GM18873 (cell line): ENCODE data around the gene CACTIN.

Experiments
- ATAC-seq: cut with Tn5 transposase; IDR thresholded peaks from one replicate; pipeline ENCODE4 v1.9.1; 2021; ENCODE audit warnings: mild to moderate bottlenecking, moderate library complexity, moderate number of reproducible peaks; ENCODE audit not compliant: unreplicated experiment, low FRiP score

The CACTIN gene

DNA sequence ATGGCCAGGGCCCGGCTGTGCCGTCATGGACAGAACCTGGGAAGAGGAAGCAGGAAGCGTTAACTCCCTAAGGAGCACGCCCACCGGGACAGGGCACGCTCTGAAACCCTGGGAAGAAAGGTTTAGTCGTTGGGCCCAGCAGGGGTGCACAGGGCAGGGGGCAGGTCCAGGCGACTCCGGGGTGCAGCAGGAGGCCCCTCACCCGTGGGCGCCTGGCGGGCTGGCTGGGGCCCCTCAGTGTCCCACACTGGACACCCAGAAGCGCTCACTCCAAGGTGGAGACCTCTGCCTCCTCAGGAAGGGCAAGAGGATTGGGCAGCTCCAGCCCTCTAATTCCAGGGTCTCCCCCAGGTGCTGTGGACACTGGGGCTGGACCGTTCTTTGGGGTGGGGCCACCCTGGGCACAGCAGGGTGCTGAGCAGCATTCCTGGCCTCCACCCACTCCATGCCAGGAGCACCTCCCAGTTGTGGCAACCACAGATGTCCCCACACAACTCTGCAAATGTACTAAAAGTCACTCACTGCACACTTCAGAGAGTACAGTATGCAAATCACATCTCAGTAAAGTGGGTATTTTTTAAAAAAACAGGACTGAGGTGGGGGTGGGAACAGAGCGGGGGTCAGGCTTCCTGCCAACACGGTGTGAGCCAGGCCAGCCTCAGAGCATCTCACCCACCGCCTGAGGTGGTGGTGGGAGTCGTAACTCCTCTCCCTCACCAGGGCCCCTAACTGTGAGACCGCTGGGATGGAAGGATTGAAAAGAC, 38.5 kb upstream of the CACTIN start:
- no peak for ATAC-seq

DNA sequence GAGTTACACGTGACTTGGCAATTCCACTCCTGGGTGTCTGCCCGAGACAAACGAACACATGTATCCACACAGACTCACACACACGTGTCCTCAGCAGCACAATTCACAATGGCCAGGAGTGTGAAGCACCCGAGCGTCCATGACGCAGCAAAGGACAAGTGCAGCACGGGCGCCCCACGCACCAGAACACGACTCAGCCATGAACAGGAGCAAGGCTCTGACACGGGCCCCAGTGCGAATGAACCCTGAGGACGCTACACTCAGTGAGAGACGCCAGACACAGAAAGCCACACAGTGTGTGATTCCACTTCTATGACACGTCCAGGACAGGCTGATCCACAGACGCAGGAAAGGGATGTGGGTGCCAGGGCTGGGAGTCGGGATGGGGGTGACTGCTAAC, 37.2 kb upstream of the CACTIN start:
- ATAC-seq: no peak

DNA sequence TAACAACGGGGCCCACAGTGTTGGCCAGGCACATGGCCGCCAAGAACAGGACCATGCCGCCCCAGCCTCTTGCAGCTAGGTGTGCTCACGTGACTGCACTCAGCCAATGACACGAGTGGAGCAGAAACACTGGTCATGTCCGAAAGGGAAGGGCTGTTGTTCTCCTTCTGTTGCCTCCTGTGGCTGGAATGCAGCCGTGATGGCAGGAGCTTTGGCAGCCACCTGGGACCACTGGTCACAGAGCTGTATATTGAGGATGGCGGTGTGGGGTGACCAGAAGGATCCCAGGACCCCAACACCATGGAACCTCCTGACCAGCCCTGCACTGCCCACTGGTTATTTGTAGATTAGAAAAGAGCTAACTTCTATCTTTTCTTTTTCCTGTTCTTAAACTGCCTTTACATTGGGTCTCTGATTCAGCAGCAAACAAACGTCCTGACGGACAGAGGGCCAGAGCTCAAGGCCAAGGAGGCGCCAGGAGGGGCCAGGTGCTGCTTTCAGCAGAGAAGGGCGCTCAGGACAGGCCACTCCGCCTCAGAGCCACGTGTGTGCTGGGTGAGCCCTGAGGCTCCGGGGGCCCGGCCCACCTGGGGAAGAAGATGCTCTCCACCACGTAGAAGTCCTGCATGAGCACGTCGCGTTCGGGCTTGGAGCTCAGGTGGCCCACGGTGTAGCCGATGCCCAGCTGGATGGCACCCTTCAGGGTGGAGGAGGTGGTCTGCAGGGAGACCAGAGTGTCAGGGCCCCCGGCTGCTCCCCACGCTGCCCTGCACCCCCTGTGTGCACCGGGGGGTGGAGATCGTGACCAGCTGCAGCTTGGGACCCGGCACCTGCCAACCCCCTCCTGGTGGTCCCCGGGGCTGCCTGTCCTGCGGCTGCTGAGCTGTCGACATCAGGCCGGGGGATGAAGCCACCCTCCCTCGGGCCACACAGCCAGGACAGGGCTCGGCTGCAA, 35.0 kb upstream of the CACTIN start:
- ATAC-seq: no peak

DNA sequence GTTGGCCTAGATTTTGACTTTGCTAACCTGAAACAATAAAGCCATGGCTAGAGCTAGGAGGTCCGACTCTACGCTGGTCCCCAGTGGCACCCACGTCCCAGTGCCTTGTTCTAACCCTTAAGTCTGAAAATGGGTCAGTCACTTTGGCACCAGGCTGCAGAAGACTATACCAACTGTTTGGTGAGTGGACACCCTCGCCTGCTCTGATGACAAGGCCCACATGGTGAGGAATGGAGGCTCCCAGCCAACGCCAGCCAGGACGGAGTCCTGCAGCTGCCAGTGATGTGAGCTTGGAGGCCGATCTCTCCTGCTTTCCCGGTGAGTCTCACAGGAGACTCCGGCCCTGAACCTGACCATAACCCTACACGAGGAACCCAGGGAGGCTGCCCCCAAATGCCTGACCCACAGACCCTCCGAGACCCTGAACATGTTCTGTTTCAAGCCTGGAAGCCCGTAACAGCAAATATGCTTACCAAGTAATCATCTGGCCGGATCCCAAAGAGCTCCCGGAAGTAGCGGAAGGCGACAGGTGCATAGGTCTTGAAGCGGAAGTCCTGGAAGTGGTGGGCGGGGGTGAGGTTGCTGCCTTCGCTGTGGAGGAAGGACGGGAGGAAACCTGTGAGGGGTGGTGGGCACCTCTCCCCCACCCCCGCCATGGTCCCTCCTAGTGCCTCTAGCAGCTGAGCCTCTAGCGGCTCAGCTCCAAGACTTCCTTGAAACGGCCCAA, 34.1 kb upstream of the CACTIN start:
- no peak for ATAC-seq

DNA sequence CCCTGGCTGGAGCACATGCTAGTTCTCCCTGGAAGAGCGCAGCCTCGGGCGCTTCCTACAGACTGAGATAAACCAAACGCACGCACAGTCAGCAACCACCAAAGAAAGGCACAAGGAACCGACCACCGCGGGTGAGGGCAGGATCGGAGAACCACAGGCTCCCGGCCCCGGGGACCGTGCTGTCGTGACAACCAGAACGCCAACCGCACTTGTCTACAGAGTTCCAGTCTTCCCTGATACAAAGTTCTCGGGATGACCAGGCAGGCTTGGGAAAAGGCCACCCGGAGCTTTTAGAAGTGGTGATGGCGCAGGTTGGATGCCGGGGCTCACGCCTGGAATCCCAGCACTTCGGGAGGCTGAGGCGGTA, 33.1 kb upstream of the CACTIN start:
- no peak for ATAC-seq

DNA sequence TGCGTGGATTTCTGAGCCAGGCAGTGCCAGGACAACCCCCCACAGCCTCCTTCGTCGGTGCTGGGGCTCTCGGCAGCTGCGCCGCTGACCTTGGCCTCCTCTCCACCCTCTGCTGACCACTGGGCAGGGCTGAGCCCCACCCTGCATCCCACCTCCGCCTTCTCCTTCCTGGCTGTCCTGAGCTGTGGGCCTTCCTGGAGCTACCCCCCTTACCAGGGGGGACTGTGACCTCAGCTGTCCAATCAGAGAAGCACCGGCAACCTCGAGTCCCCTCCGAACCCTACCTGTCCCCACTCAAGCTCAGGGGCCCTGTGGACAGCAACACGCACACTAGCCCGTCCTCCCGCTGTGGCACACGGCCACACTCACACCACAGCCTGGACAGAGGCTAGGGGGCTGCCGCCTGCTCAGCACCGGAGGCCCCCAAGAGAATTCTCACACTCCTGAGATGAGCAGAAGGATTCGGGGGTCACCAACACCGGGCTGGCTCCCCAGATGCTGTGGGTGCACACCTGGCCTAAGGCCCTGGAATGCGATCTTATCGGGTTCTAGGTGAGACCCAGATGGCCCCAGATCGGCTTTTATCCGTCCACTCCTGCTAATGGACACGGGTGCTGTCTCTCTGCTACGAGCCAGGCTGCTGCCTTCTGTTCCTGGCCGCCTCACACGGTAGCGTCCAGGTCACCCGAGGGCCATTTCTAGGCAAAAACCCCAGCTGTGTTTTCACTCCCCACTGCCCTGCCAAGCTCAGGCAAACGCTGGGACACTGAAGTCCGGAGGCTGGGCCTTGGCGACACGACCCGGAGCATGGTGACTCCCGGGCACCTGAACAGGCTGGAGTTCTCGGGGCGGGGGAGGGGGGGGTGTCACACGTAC, 32.5 kb upstream of the CACTIN start:
- ATAC-seq: no peak

DNA sequence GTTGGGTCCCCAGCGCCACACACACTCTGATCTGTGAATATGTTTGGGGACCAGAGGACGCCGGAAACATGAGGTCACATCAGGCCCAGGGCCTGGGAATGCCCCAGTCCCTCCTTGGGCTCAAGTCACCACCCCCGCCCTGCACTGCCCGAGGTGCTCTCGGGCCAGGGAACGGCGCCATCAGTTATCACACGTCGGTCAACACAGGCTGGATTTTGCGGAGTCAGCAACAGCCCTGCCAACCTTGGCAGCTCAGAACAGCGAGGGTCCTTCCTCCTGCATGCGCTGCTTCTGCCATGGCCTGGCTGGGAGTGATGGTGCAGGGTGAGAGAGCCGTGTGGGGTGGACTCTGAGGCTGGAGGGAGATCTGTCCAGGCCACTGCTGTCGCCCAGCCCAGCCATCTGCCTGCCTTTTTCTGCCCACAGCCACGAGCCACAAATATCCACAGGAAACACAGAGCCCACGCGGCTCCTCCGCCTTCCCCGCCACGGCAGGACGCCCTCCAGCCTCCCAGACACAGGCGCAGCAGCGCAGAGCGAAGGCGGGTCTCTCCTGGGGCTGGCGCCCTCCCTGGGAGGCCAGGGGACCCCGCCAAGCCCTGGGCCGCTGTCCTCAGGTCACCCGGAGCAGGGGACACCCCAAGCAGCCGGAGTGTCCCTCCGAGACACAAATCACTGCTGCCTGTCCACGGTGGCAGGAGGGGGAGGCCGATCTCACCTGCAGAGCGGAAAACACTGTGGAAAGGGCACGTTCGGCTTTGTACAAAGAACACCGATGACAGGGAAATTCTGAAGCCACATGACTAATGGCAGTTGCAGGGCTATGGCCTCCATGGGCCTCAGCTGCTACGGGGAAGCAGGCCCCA, 31.6 kb upstream of the CACTIN start:
- no peak for ATAC-seq

DNA sequence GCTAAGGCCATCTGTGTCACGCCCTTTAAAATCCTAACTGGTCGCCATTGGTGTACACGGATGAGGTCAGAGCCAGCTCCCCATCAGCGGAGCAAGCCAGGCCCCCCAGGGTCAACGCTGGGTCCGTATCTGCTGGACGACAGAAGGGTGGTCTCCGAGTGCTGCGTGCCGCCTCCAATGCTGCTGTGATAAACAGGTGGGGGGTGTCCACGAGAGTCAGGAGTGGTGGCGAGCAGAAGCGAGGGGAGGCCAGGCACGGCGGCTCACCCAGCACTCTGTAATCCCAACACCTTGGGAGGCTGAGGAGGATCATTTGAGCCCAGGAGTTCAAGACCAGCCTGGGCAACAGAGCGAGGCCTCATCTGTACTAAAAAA, 30.8 kb upstream of the CACTIN start:
- no peak for ATAC-seq

DNA sequence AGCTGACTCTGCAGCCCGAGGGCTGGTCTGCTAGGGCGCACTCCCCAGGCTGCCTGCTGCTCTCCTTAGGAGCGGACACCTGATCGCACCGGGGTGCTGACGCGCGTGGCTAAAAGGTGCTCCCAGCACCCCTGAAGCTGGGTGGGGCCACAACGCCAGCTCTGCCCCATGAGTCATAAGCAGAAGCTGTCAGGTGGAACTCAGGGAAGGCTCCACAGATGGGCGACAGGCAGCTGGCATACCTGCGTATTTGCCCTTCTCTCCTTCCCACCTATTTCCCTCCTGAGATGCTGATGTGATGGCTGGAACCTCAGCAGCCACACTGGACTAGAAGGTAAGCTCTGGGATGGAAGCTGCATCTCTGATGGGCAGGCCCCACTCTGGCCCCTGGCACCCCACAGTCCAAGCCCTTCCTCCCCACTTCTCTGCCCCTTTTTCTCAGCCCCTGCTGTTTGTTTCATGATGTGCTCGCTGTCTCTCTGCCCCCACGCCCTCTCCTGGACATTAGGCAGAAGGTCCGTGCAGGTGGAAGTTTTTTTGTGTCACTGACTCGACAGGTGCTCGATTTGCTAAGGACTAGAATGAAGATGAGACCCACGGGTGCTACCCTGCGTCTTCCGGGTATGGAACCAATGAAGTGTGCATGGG, 30.3 kb upstream of the CACTIN start:
- ATAC-seq: no peak

DNA sequence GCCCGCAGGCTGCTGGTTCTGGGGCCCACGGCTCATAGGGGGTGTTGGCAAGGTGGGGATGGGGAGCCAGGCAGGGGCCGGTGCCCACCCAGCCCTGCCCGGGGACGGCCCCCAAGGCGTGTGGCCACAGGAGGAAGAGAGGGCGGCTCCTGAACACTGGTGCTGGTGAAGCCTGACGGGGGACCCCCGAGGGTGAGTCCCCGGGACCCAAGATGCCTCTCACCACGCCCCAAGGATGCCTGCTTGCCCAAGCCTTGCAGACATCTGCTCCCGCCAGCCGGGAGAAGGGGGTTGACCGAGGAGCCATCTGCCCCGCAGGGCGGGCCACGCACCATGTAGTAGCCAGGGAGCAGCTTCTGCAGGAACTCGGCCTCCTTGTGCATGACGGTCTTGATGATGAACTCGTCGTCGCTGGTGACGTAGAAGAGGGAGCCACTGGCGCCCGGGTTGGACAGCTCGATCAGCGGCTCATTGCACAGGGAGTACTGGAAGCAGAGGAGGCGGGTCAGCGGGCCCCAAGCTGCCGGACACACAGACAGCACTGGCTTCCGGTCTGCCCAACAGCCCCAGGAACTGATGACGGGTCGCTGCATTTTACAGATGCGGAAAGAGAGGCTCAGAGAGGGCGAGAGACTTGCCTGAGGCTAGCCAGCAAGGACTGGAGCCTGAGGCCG, 29.6 kb upstream of the CACTIN start:
- no peak for ATAC-seq

DNA sequence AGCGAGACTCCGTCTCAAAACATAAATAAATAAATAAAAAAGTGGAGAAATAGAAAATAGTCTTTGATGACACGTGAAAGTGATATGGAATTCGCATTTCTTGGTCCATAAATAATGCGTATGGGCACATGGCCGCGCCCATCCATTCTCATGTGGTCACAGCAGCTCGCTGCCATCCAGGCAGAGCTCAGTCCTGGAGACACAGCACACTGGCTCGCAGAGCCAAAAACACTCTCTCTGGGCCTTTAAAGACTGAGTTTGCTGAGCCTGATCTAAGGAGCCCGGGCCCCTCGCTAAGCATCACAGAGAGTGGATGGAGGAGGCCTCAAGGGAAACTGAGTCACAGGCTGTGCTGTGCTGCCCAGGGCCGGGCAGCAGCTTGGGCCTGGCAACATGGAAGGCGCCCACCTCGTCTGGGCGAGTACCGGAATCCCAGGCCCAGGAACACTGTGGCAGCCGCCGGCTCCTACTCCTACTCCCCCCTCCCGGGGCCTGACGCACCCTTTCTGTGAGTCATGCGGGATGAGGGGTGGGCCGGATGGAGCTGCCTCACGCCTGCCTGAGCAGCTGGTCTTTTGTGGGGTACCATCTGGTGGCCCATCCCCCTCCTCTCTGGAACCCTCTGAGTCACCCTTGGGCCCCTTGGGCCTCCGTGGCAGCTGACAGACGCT, 28.9 kb upstream of the CACTIN start:
- no peak for ATAC-seq

DNA sequence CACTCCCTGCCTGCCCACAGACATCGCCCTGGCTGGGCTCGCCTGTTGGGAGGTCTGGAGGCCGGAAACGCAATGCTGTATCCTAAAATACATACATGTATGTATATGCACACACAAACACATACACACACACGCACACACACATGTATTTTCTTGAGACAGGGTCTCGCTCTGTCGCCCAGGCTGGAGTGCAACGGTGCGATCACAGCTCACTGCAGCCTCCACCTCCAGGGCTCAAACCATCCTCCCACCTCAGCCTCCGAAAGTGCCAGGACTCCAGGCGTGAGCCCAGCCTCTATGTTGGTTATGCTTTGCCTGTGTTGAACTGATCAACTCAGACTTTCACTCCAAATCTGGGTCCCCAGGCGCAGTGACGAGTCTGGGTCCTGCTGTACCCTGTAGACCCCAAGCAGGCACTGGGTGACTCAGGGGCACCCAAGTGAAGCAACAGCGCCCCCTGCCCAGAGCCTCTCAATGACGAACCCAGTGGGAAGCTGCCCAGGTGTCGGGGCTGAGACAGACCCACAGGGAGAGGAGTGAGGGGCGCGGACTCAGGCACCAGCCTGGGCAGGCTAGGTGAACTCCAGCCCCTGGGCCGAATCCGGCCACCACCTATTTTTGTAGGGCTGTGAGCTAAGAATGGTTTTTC, 27.4 kb upstream of the CACTIN start:
- ATAC-seq: no peak

DNA sequence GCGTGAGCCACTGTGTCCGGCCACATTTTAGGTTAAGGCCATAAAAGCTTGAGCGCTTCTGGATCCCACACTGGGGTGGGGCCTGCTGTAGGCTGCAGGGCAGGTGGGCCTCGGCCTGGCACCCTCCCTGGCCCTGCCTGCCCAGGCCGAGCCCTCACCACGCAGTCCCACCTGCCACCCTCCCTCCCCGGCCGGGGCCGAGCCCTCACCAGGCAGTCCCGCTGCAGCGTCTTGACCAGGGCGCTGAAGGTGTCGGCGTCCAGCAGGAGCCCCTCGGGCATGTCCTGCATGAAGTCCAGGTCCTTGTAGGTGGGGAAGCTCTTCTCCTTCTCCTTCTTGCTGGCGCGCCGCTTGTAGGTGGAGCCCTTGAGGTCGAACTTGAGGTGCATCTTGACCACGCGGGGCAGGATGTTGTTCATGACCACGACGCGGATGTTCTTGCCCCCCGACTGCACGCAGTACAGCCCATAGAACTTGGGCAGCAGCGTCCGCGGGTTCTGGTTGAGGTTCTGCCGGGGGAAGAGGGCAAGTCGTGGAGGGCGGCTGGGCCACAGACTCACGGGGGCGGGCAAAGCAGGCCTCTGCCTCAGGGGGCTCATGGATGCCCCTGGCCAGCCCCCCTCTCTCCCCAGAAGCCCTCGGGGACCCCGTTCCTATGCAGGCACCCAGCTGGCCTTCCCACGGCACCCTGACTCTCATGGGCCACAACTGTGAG, 26.6 kb upstream of the CACTIN start:
- ATAC-seq: no peak

DNA sequence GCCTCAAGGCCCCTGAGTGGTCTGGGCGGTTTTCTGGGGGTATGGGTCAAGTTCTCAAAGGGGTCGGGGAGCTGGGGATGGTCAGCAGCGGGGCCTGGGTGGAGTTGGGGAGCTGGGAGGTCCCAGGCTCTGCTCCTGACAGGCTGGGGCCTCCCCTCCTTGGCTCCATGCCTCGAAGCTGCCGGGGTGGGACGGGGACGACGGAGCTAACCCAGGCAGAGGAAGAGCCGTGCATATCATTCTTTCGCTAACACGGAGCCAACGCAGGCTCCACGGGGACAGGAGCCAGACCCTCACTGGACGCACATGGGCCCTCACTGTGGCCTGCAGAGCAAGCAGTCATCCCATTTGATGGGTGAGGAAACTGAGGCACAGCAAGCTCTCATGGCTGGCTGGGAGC, 25.8 kb upstream of the CACTIN start:
- ATAC-seq: no peak

DNA sequence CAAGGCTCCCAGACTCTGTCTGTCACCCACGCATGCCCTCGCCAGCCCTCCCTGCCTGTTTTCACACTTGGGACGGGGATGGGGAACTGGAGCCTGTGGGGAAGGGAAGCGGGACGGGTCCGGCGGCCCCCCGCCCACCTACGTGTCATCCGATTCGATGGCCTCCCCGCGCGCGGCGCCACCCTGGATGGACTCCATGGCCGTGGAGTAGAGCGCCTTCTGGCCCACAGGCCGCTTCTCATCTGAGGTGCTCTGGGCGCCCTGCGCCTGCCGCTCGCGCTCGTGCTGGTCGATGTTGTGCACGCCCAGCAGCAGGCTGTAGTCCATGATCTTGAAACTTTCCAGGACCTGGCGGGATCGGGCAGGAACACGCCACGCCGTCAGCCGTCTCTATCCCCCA, 25.1 kb upstream of the CACTIN start:
- ATAC-seq: no peak

DNA sequence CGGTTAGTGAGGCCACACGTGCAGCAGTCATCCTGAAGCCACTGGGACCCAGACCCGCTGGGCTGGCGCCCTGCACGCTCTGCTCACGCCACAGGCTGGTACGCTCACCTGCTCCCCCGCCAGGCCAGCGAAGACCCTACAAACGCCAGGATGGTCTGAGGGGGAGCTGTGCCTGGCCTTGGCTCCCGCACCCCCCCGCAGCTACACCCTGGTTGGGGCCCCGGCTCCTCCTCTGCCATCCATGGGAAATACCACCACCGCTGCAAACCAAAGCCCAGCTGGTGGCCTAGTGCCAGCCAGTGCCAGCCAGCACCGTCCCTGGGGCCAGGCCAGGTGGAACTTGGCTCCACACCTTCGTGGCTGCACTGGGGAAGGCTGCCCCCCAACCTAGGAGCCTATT, 23.3 kb upstream of the CACTIN start:
- ATAC-seq: no peak
